A549 (cell line): ENCODE data around the gene CRBN. TPM values are rescaled to one million over a fixed set of nuclear protein-coding genes. Genes with fewer than 3 reads are reported as not detected.

Experiments
- ATAC-seq, 2 experiments: fragments of 200-7000 bp in 1 of 2; fragments of >200 bp in 1 of 2; cut with Nextera tagmentation in 1 of 2; cut with Tn5 transposase in 1 of 2; 3 replicates each; pipeline versions ENCODE4 v1.8.0 to v1.9.1; 2018 to 2020; ENCODE audit warnings: mild to moderate bottlenecking in 1 of 2, moderate library complexity in 1 of 2
- CTCF ChIA-PET: fragments of 300-600 bp; sonication (Branson Sonifier 250); formaldehyde crosslinking; extraction: SDS; loops from one replicate; lab custom pipeline; 2021; ENCODE audit warnings: antibody characterized with exemption, inconsistent platforms; lab: Yijun Ruan, JAX
- POLR2A ChIA-PET: fragments of 350-600 bp; formaldehyde crosslinking; extraction: SDS; loops from one replicate; lab custom pipeline; 2021; ENCODE audit warnings: antibody characterized with exemption, inconsistent platforms; lab: Yijun Ruan, JAX
- DNase-seq, 2 experiments: peaks; one replicate each; pipeline versions ENCODE4 v3.0.0 to v3.0.0-alpha.2; 2011 to 2016; ENCODE audit warnings: low read depth in 1 of 2, low spot score in 1 of 2
- FAIRE-seq: peaks from 2 replicates; lab custom pipeline; 2011; peaks lifted over from hg19 to GRCh38; lab: Jason Lieb, UNC
- H3K27ac ChIP-seq, 2 experiments: fragments of >200 bp; sonication (Bioruptor Twin); formaldehyde crosslinking; 3 replicates each; pipeline ENCODE4 v1.5.1; 2016 to 2017
- H3K4me1 ChIP-seq: fragments of >200 bp; sonication (Bioruptor Twin); formaldehyde crosslinking; 3 replicates; pipeline ENCODE4 v1.6.1; 2016
- H3K4me2 ChIP-seq: fragments of >200 bp; sonication (Bioruptor Twin); formaldehyde crosslinking; 3 replicates; pipeline ENCODE4 v1.6.1; 2016
- H3K4me3 ChIP-seq: fragments of >200 bp; sonication (Bioruptor Twin); formaldehyde crosslinking; 3 replicates; pipeline ENCODE4 v1.5.1; 2016
- H3K9me3 ChIP-seq: fragments of >200 bp; sonication (Bioruptor Twin); formaldehyde crosslinking; 3 replicates; pipeline ENCODE4 v1.6.1; 2016
- ATOH8 ChIP-seq: fragments of 250-450 bp; sonication (Bioruptor Pico); IDR thresholded peaks from 2 replicates; pipeline ENCODE4 v1.5.0; 2020; ENCODE audit warnings: low read depth, mild to moderate bottlenecking, moderate library complexity
- CBX8 ChIP-seq: fragments of 200-600 bp; sonication (generic); IDR thresholded peaks from 2 replicates; pipeline ENCODE4 v1.6.1; 2016
- CTCF ChIP-seq: fragments of >200 bp; sonication (Bioruptor Twin); formaldehyde crosslinking; IDR thresholded peaks from 3 replicates; pipeline ENCODE4 v1.5.1; 2016
- EHMT2 ChIP-seq: fragments of 200-600 bp; sonication (generic); IDR thresholded peaks from 2 replicates; pipeline ENCODE4 v1.6.1; 2016; ENCODE audit warnings: antibody characterized with exemption, low read depth, mild to moderate bottlenecking, moderate library complexity
- ELK1 ChIP-seq: fragments of 150-350 bp; IDR thresholded peaks from 2 replicates; pipeline ENCODE4 v1.6.1; 2014; ENCODE audit warnings: low read depth, mild to moderate bottlenecking, low read length
- ESRRA ChIP-seq: fragments of 150-350 bp; IDR thresholded peaks from 2 replicates; pipeline ENCODE4 v1.6.1; 2014; ENCODE audit warnings: mild to moderate bottlenecking, low read length, borderline replicate concordance
- HDAC2 ChIP-seq: fragments of 200-600 bp; sonication (generic); IDR thresholded peaks from 2 replicates; pipeline ENCODE4 v1.6.1; 2016
- HEYL ChIP-seq: fragments of 250-450 bp; sonication (Bioruptor Pico); IDR thresholded peaks from 2 replicates; pipeline ENCODE4 v1.8.0; 2021; ENCODE audit warnings: mild to moderate bottlenecking, moderate library complexity
- HOXA7 ChIP-seq: fragments of 250-450 bp; sonication (Bioruptor Pico); IDR thresholded peaks from 2 replicates; pipeline ENCODE4 v1.5.0; 2020; ENCODE audit warnings: mild to moderate bottlenecking, moderate library complexity
- HOXB13 ChIP-seq: fragments of 250-450 bp; sonication (Bioruptor Pico); IDR thresholded peaks from 2 replicates; pipeline ENCODE4 v1.5.0; 2020; ENCODE audit warnings: low read depth, mild to moderate bottlenecking, moderate library complexity
- JUN ChIP-seq, 2 experiments: fragments of >200 bp; sonication (Bioruptor Twin); formaldehyde crosslinking; IDR thresholded peaks; 2 replicates in 1 of 2; 3 replicates in 1 of 2; pipeline ENCODE4 v1.6.1; 2016 to 2017
- JUNB ChIP-seq: fragments of >200 bp; sonication (Bioruptor Twin); formaldehyde crosslinking; IDR thresholded peaks from 2 replicates; pipeline ENCODE4 v1.6.1; 2016
- KDM1A ChIP-seq: fragments of 200-600 bp; sonication (generic); IDR thresholded peaks from 2 replicates; pipeline ENCODE4 v1.6.1; 2016; ENCODE audit warnings: low read depth, mild to moderate bottlenecking
- MAZ ChIP-seq: fragments of 150-350 bp; IDR thresholded peaks from 2 replicates; pipeline ENCODE4 v1.6.1; 2014; ENCODE audit warnings: antibody characterized with exemption, low read depth, low read length, borderline replicate concordance
- NFE2L2 ChIP-seq: fragments of 150-350 bp; conservative IDR thresholded peaks from 2 replicates; pipeline ENCODE4 v1.6.1; 2014; ENCODE audit warnings: low read length
- NPAS2 ChIP-seq: fragments of 250-450 bp; sonication (Bioruptor Pico); IDR thresholded peaks from 2 replicates; pipeline ENCODE4 v1.8.0; 2022; ENCODE audit warnings: mild to moderate bottlenecking, moderate library complexity, borderline replicate concordance
- PHF8 ChIP-seq: fragments of 200-600 bp; sonication (generic); IDR thresholded peaks from 2 replicates; pipeline ENCODE4 v1.6.1; 2016; ENCODE audit warnings: low read depth, mild to moderate bottlenecking, antibody characterized with exemption, moderate library complexity, borderline replicate concordance
- POLR2A ChIP-seq: IDR thresholded peaks from 2 replicates; pipeline ENCODE4 v1.6.1; 2012; ENCODE audit warnings: mild to moderate bottlenecking, low read length
- POLR2AphosphoS2 ChIP-seq: conservative IDR thresholded peaks from 2 replicates; pipeline ENCODE4 v1.6.1; 2012; ENCODE audit warnings: low read length, improper control_type of control experiment, inconsistent platforms
- RAD21 ChIP-seq, 2 experiments: fragments of >200 bp in 1 of 2; sonication (Bioruptor Twin) in 1 of 2; formaldehyde crosslinking in 1 of 2; IDR thresholded peaks in 1 of 2; conservative IDR thresholded peaks in 1 of 2; 2 replicates in 1 of 2; 3 replicates in 1 of 2; pipeline ENCODE4 v1.6.1; 2012 to 2018; ENCODE audit warnings: inconsistent platforms in 1 of 2
- SMC3 ChIP-seq: fragments of >200 bp; sonication (Bioruptor Twin); formaldehyde crosslinking; IDR thresholded peaks from 3 replicates; pipeline ENCODE4 v1.6.1; 2018; ENCODE audit warnings: inconsistent platforms
- SREBF2 ChIP-seq: fragments of 450-650 bp; IDR thresholded peaks from 2 replicates; pipeline ENCODE4 v1.6.1; 2014; ENCODE audit warnings: mild to moderate bottlenecking, moderate library complexity
- TFCP2L1 ChIP-seq: fragments of 250-450 bp; sonication (Bioruptor Pico); IDR thresholded peaks from 2 replicates; pipeline ENCODE4 v1.5.0; 2021; ENCODE audit warnings: mild to moderate bottlenecking
- ZFP36 ChIP-seq: fragments of 450-650 bp; IDR thresholded peaks from 2 replicates; pipeline ENCODE4 v1.6.1; 2014; ENCODE audit warnings: borderline replicate concordance; ENCODE audit not compliant: partially characterized antibody
- ZNF302 ChIP-seq: fragments of 250-450 bp; sonication (Bioruptor Pico); IDR thresholded peaks from 2 replicates; pipeline ENCODE4 v1.9.0; 2021; ENCODE audit warnings: inconsistent platforms, mild to moderate bottlenecking, moderate library complexity
- ZSCAN20 ChIP-seq: fragments of 250-450 bp; sonication (Bioruptor Pico); IDR thresholded peaks from 2 replicates; pipeline ENCODE4 v1.8.0; 2022; ENCODE audit warnings: mild to moderate bottlenecking, moderate library complexity
- WGBS: methylation state at CpG from one replicate; pipeline ENCODE4 v1.1.6; 2017; ENCODE audit errors: missing lambda C conversion rate; 5-methylcytosine and 5-hydroxymethylcytosine counted together
- polyA plus RNA-seq, 4 experiments: library from polyadenylated mRNA; depleted of rRNA in 3 of 4; stranded (reverse); fragments of >200 nt; fragmentation: RNase III in 1 of 4; extraction: RNeasy Plus Mini Kit Qiagen cat#74134 plus additional on column Dnase treatment in 1 of 4; gene quantifications; 2 replicates in 3 of 4; 3 replicates in 1 of 4; pipeline ENCODE4 v1.2.3, GENCODE V29; 2011 to 2017

CRBN gene
- polyA plus RNA-seq, 2 of the 4 experiments (the other 2 are of a cell fraction), result 21.8 to 41.0 TPM

DNA sequence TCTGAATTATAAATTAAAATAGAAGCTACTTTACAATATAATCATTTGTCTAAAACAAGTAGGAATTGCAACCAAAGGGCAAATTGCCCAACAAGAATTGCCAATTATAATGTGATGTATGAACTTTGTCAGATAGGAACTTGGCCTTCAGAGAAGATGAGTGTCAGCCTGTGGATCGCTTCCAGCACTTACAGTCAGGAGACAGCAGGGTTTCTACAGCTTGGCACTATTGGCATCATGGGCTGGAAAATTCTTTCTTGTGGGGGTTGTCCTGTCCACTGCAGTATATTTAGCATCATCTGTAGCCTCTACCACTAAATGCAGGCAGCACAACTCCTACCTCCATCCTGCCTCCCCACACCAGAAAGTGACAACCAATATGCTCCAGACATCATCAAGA, 48.1 kb upstream of the CRBN start:
- DNase-seq (no peak), FAIRE-seq (no peak)
- CTCF ChIA-PET, result interaction anchor here (1.0 kb wide), 1 partner anchor 14 kb away, joined by 3 read pairs; no protein-coding TSS in a partner anchor

GRCh38 chr3:3221528-3221927, 42.0 kb upstream of the CRBN start:
- TF ChIP-seq CBX8, result no peak
- no peak for TF ChIP-seq HEYL (CRISPR knock-in tag)
- no peak for TF ChIP-seq HOXB13 (CRISPR knock-in tag)
- TF ChIP-seq TFCP2L1, result no peak
- TF ChIP-seq ESRRA, result no peak
- no peak for TF ChIP-seq PHF8
- TF ChIP-seq JUNB, result no peak
- no peak for TF ChIP-seq POLR2AphosphoS2
- no peak for TF ChIP-seq MAZ
- H3K27ac ChIP-seq, result no peak overlapping the region
- H3K9me3 ChIP-seq, result no peaks in the 10 kb centered on the region
- DNase-seq (no peak), FAIRE-seq (no peak), ATAC-seq (no peak)
- no peak overlapping the region for H3K4me2 ChIP-seq
- CTCF ChIA-PET, result interaction anchor here (0.6 kb wide), 1 partner anchor 1381 kb away, joined by 3 read pairs; no protein-coding TSS in a partner anchor
- POLR2A ChIA-PET, result no interaction called here
- no peaks in the 10 kb centered on the region for H3K4me1 ChIP-seq
- 3% methylated on average over 2 of the region's 2 CpGs for WGBS
- no peak overlapping the region for H3K4me3 ChIP-seq

More for the DNA sequence above, 48.1 kb upstream of the CRBN start:
- Histone ChIP-seq H3K9me3 (no peaks in the 10 kb centered on the region), H3K4me2 (no peak overlapping the region), H3K27ac (no peak overlapping the region), H3K4me3 (no peak overlapping the region), H3K4me1 (no peaks in the 10 kb centered on the region)
- POLR2A ChIA-PET, result no interaction called here
- no peak for TF ChIP-seq EHMT2
- TF ChIP-seq HOXA7 (CRISPR knock-in tag), result no peak
- TF ChIP-seq CTCF, result no peak
- TF ChIP-seq SREBF2, result no peak
- TF ChIP-seq JUNB, result no peak
- no peak for TF ChIP-seq NFE2L2
- no peak for TF ChIP-seq ZNF302
- TF ChIP-seq ELK1, result no peak
- TF ChIP-seq POLR2A, result no peak
- TF ChIP-seq PHF8, result no peak
- no peak for TF ChIP-seq NPAS2 (CRISPR knock-in tag)
- TF ChIP-seq ATOH8 (CRISPR knock-in tag), result no peak
- TF ChIP-seq SMC3, result no peak
- ATAC-seq, result no peak
- 5% methylated on average over 1 of the region's 1 CpG for WGBS

- 15% methylated on average over 4 of the region's 4 CpGs for WGBS
These were observed 36.9 kb upstream of the CRBN start for GRCh38 chr3:3216401-3216800.

More at GRCh38 chr3:3216401-3216800, 36.9 kb upstream of the CRBN start:
- ATAC-seq, result no peak
- ChIA-PET CTCF (no interaction called here), POLR2A (no interaction called here)
- TF ChIP-seq ZSCAN20 (CRISPR knock-in tag), result no peak
- no peak for TF ChIP-seq NFE2L2
- no peak for TF ChIP-seq HDAC2
- TF ChIP-seq MAZ, result no peak
- TF ChIP-seq KDM1A, result no peak
- TF ChIP-seq ZFP36, result no peak
- TF ChIP-seq JUN (IDR thresholded peaks at IDR 0.05), result no peak
- no peak for TF ChIP-seq RAD21 (conservative IDR thresholded peaks at IDR 0.05 in 1 of 2, IDR thresholded peaks at IDR 0.05 in 1 of 2)
- TF ChIP-seq PHF8, result no peak
- TF ChIP-seq HOXB13 (CRISPR knock-in tag), result no peak
- no peak overlapping the region for H3K27ac ChIP-seq
- no peak for DNase-seq
- H3K4me1 ChIP-seq, result no peaks in the 10 kb centered on the region
- no peak for FAIRE-seq
- no peak overlapping the region for H3K4me3 ChIP-seq
- H3K9me3 ChIP-seq, result no peaks in the 10 kb centered on the region
- no peak overlapping the region for H3K4me2 ChIP-seq
